Kidney (tissue), 14 donors: ENCODE measurements around the gene POLR2C. TPM values are rescaled to one million over a fixed set of nuclear protein-coding genes. Genes with fewer than 3 reads are reported as not detected.

Experiments used
- DNase-seq, 5 donors: peaks; one replicate each; pipeline ENCODE4 v3.0.0-alpha.2; 2013 to 2020
- FAIRE-seq: peaks from 2 replicates; lab custom pipeline; 2012; peaks lifted over from hg19 to GRCh38; lab: Jason Lieb, UNC
- H3K27ac ChIP-seq, 2 donors: one replicate each; pipeline ENCODE4 v1.7.0; 2013; ENCODE audit warnings: low read depth in 2 of 2, low read length in 2 of 2, inconsistent platforms in 1 of 2
- H3K27me3 ChIP-seq: one replicate; pipeline ENCODE4 v1.7.1; 2013; ENCODE audit warnings: low read length, inconsistent platforms; ENCODE audit not compliant: control insufficient read depth, insufficient read depth
- H3K36me3 ChIP-seq, 3 donors: one replicate each; pipeline versions ENCODE4 v1.7.0 to v1.7.1; 2013; ENCODE audit warnings: low read length in 3 of 3, control low read depth in 1 of 3, inconsistent platforms in 1 of 3; ENCODE audit not compliant: insufficient read depth in 3 of 3, control insufficient read depth in 2 of 3
- H3K4me1 ChIP-seq, 3 donors: one replicate each; pipeline versions ENCODE4 v1.7.0 to v1.7.1; 2013; ENCODE audit warnings: low read length in 3 of 3, inconsistent platforms in 1 of 3, low read depth in 1 of 3; ENCODE audit not compliant: control insufficient read depth in 2 of 3, insufficient read depth in 2 of 3
- H3K4me3 ChIP-seq, 3 donors: one replicate each; pipeline versions ENCODE4 v1.7.0 to v1.8.1; 2013; ENCODE audit warnings: low read length in 3 of 3, control low read depth in 1 of 3, inconsistent platforms in 1 of 3
- H3K9ac ChIP-seq, 3 donors: one replicate each; pipeline versions ENCODE4 v1.7.0 to v1.7.1; 2013; ENCODE audit warnings: low read length in 3 of 3, control low read depth in 1 of 3, inconsistent platforms in 1 of 3
- H3K9me3 ChIP-seq, 3 donors: one replicate each; pipeline versions ENCODE4 v1.7.0 to v1.7.1; 2013; ENCODE audit warnings: low read length in 3 of 3, control low read depth in 1 of 3, inconsistent platforms in 1 of 3; ENCODE audit not compliant: control insufficient read depth in 2 of 3, insufficient read depth in 1 of 3
- intact Hi-C: fragments of 100-400 bp; cut with DNase I; formaldehyde crosslinking; loops from one replicate; pipeline ENCODE4 v1.11.1; 2022
- polyA plus RNA-seq: library from polyadenylated mRNA; stranded (reverse); fragments of 350-450 nt; fragmentation: Illumina TruSeq; extraction: RNeasy Lipid Tissue Mini Kit (QIAGEN cat#74804); gene quantifications from one replicate; pipeline ENCODE4 v1.2.3, GENCODE V29; 2014; ENCODE audit warnings: low read depth, low replicate concordance; ENCODE audit not compliant: insufficient read depth
- total RNA-seq: library from RNA; stranded (reverse); fragmentation: NEBNext Ultra II Directional; extraction: Animal tissue kit (Norgen Biotek cat#: 25700); gene quantifications from one replicate; pipeline ENCODE4 v1.2.1, GENCODE V29; 2021
- TF ChIP-seq, protein P1 (sequence below): IDR thresholded peaks from 3 replicates; pipeline ENCODE4 v1.5.1; 2012; ENCODE audit warnings: mild to moderate bottlenecking, moderate library complexity, borderline replicate concordance; ENCODE audit not compliant: insufficient read depth; ENCODE audit errors: extremely low read depth
- donor health status: control.
- donor health status: control.
- donor health status: control.
- donor health status: control.
- donor health status: control.
- donor health status: DM: yes; HTN: yes; CAD: no.
- donor health status: Normal renal cell carcinoma (clear cell type).

POLR2C gene
- total and polyA plus RNA-seq, 2 donors from 2014 or later, result 58.9 to 68.9 TPM

- Histone ChIP-seq H3K9me3 (no peaks in the 10 kb centered on the region), H3K4me1 (peaks cover 0 to 57% (median 43%) of the 10 kb centered on the region in 3 donors), H3K27ac (no peak overlapping the region), H3K27me3 (no peaks in the 10 kb centered on the region), H3K4me3 (no peak overlapping the region), H3K36me3 (peaks cover 2 to 47% (median 42%) of the 10 kb centered on the region in 3 donors), H3K9ac (no peak overlapping the region)
- DNase-seq (no peak), FAIRE-seq (no peak)
- intact Hi-C loops, result no loop called here
- TF ChIP-seq, protein P1, sequence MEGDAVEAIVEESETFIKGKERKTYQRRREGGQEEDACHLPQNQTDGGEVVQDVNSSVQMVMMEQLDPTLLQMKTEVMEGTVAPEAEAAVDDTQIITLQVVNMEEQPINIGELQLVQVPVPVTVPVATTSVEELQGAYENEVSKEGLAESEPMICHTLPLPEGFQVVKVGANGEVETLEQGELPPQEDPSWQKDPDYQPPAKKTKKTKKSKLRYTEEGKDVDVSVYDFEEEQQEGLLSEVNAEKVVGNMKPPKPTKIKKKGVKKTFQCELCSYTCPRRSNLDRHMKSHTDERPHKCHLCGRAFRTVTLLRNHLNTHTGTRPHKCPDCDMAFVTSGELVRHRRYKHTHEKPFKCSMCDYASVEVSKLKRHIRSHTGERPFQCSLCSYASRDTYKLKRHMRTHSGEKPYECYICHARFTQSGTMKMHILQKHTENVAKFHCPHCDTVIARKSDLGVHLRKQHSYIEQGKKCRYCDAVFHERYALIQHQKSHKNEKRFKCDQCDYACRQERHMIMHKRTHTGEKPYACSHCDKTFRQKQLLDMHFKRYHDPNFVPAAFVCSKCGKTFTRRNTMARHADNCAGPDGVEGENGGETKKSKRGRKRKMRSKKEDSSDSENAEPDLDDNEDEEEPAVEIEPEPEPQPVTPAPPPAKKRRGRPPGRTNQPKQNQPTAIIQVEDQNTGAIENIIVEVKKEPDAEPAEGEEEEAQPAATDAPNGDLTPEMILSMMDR, result no peak
These were observed 11.4 kb downstream of the POLR2C start for GRCh38 chr16:57473906-57474305.

GRCh38 chr16:57474671-57475661, 12.5 kb downstream of the POLR2C start:
- no peak overlapping the region for H3K27ac ChIP-seq
- FAIRE-seq (no peak), DNase-seq (peak in 1 of 5 donors; percentile 65)
- H3K4me1 ChIP-seq, result peaks cover 0 to 63% (median 43%) of the 10 kb centered on the region in 3 donors
- H3K27me3 ChIP-seq, result no peaks in the 10 kb centered on the region
- H3K9me3 ChIP-seq, result no peaks in the 10 kb centered on the region
- no peak overlapping the region for H3K9ac ChIP-seq
- TF ChIP-seq, protein P1, result no peak
- H3K36me3 ChIP-seq, result peaks cover 2 to 37% (median 32%) of the 10 kb centered on the region in 3 donors
- intact Hi-C loops, result no loop called here
- no peak overlapping the region for H3K4me3 ChIP-seq

DNA sequence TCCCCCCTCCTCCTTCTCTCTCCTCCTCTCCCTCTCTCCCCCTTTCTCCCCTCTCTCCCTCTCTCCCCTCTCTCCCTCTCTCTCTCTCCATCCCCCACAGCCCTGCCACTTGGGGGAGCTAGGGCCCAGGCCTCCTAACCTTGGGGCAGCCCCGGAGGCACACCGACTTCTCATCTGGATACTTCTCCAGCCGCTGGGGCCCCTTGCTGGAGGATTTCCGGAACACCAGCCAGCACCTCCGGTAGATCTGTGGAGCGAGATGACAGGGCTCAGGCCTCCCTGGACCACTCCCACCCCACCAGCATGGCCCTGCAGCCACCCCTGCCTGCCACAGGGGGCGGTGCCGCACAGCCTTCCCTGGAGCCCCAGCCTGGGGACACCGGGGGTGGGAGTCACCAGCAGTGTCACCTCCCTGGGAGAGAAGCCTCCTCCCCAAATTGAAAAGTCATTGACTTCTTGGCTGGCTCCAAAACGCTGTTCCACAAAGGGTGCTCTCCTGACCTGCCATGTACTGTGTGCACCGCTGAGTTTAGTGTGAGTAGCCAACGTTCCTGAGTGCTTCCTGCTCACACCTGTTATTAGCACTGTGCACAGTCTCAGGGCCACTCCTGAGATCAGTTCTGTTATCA, 13.3 kb downstream of the POLR2C start:
- H3K4me3 ChIP-seq, result no peak overlapping the region
- peaks cover under 1 to 34% (median 25%) of the 10 kb centered on the region in 3 donors for H3K36me3 ChIP-seq
- H3K4me1 ChIP-seq, result peaks cover 0 to 62% (median 41%) of the 10 kb centered on the region in 3 donors
- intact Hi-C loops, result no loop called here
- no peaks in the 10 kb centered on the region for H3K27me3 ChIP-seq
- TF ChIP-seq, protein P1, result no peak
- FAIRE-seq (no peak), DNase-seq (peak; percentile 74 to 86 (median 86))
- H3K9me3 ChIP-seq, result no peaks in the 10 kb centered on the region
- H3K27ac ChIP-seq, result peak overlapping the region in 1 of 2 donors; percentile 14
- H3K9ac ChIP-seq, result no peak overlapping the region
